MCF 10A (cell line): ENCODE data around the gene GOLGA8A. TPM values are rescaled to one million over a fixed set of nuclear protein-coding genes. Genes with fewer than 3 reads are reported as not detected.
"Not testable (repeated sequence)": the region's sequence is repeated elsewhere in the genome, so short reads cannot be mapped to it uniquely, and the experiment has no call there.

Experiments used
- BruUV-seq: library from RNA; stranded (reverse); fragments of 400-500 nt; replicated peaks from 2 replicates; lab custom pipeline; 2021; lab: Mats Ljungman, UMichigan
- CTCF ChIA-PET: fragments of 300-600 bp; sonication (Branson Sonifier 250); formaldehyde crosslinking; extraction: SDS; loops from one replicate; lab custom pipeline; 2021; ENCODE audit warnings: antibody characterized with exemption, inconsistent platforms; lab: Yijun Ruan, JAX
- POLR2A ChIA-PET: fragments of 300-600, 350-650 bp; sonication (Branson Sonifier 250); formaldehyde crosslinking; extraction: SDS; loops from one replicate; lab custom pipeline; 2020; ENCODE audit warnings: antibody characterized with exemption, inconsistent platforms; lab: Yijun Ruan, JAX
- DNase-seq: peaks from one replicate; pipeline ENCODE4 v3.0.0-alpha.2; 2018; ENCODE audit not compliant: unreplicated experiment
- H3K27ac Mint-ChIP-seq: one replicate; pipeline ENCODE4 v1.8.0; 2022; ENCODE audit warnings: mild to moderate bottlenecking, low read depth, mixed read lengths; ENCODE audit not compliant: unreplicated experiment
- H3K27me3 Mint-ChIP-seq: one replicate; pipeline ENCODE4 v1.8.0; 2022; ENCODE audit warnings: mixed read lengths; ENCODE audit not compliant: insufficient read depth, unreplicated experiment
- H3K36me3 Mint-ChIP-seq: one replicate; pipeline ENCODE4 v1.8.0; 2022; ENCODE audit warnings: mild to moderate bottlenecking, moderate library complexity, mixed read lengths; ENCODE audit not compliant: insufficient read depth, unreplicated experiment
- H3K4me1 Mint-ChIP-seq: one replicate; pipeline ENCODE4 v1.8.0; 2022; ENCODE audit warnings: mixed read lengths; ENCODE audit not compliant: insufficient read depth, unreplicated experiment
- H3K4me3 Mint-ChIP-seq: one replicate; pipeline ENCODE4 v1.8.0; 2022; ENCODE audit warnings: mild to moderate bottlenecking, moderate library complexity, mixed read lengths; ENCODE audit not compliant: unreplicated experiment
- H3K9me3 Mint-ChIP-seq: one replicate; pipeline ENCODE4 v1.8.0; 2022; ENCODE audit warnings: mixed read lengths; ENCODE audit not compliant: unreplicated experiment
- CTCF ChIP-seq: fragments of 200-600 bp; IDR thresholded peaks from one replicate; pipeline ENCODE4 v1.8.0; 2022; ENCODE audit warnings: antibody characterized with exemption, mild to moderate bottlenecking; ENCODE audit not compliant: unreplicated experiment
- intact Hi-C: fragments of 100-400 bp; cut with micrococcal nuclease; formaldehyde crosslinking; loops from 2 replicates; pipeline ENCODE4 v1.14.1; 2022
- total RNA-seq: library from RNA; stranded (reverse); gene quantifications from 2 replicates; pipeline ENCODE4 v1.2.3, GENCODE V29; 2022

Gene GOLGA8A
- total RNA-seq, 1 experiment from 2014 or later, result 173 TPM

DNA sequence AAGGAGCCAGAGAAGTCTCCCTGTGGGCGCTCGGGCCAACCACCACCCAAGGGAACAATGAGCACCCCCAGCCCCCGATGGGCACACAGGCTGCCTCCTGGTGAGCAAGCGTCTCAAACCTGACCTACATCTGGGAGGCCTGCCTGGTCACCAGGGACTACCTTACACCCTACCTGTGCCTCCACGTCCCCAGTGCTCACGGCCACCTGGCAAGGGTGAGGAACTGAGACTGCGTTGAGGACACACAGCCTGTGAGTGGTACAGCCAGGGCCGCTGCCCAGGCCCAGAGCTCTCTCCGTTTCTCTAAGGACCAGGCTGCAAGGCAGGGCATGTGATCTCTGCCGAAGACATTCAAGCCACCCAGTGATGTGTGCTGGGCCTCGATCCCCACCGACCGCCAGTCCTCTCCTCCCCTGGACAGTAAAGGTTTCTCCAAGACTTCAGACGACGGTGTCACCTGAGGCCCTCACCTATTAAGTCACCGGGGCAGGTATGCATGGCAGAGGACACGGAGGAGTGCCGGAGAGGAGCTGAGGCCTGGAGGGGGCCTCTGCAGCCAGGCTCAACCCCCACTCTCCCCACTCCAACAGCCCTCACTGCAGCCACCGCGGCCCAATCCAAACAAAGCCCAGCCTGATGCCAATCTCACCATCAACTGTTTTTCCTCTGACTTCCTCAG is 2.8 kb downstream of the GOLGA8A start:
- Mint-ChIP-seq H3K36me3 (peaks cover 20% of the 10 kb centered on the region), H3K27me3 (no peaks in the 10 kb centered on the region), H3K4me3 (peak overlapping the region; percentile 77), H3K9me3 (no peaks in the 10 kb centered on the region), H3K4me1 (peaks cover 17% of the 10 kb centered on the region), H3K27ac (peak overlapping the region; percentile 66)
- intact Hi-C loops, result no loop called here
- BruUV-seq, result TSS peak; percentile 12
- ChIA-PET CTCF (interaction anchor here (1.4 kb wide), 1 partner anchor 153 kb away, joined by 4 read pairs; no protein-coding TSS in a partner anchor), POLR2A (interaction anchor here (1.0 to 1.2 kb wide), 2 partner anchors 47 to 95 kb away, joined by 3 to 7 read pairs; no protein-coding TSS in a partner anchor)
- TF ChIP-seq CTCF, result no peak
- DNase-seq, result no peak

GRCh38 chr15:34433956-34434626 is 3.5 kb downstream of the GOLGA8A start:
- H3K9me3 Mint-ChIP-seq, H3K4me3 Mint-ChIP-seq, intact Hi-C loops, H3K27me3 Mint-ChIP-seq, CTCF ChIA-PET, BruUV-seq, POLR2A ChIA-PET, DNase-seq: not testable (repeated sequence)
- H3K36me3 Mint-ChIP-seq, result peaks cover 20% of the 10 kb centered on the region
- peaks cover 17% of the 10 kb centered on the region for H3K4me1 Mint-ChIP-seq
- H3K27ac Mint-ChIP-seq, result peak overlapping the region; percentile 69

GRCh38 chr15:34430642-34431041 is 7.0 kb downstream of the GOLGA8A start:
- POLR2A ChIA-PET, result interaction anchor here (0.6 kb wide), 1 partner anchor 159 kb away, joined by 3 read pairs; no protein-coding TSS in a partner anchor
- CTCF ChIA-PET, H3K9me3 Mint-ChIP-seq, intact Hi-C loops, H3K27me3 Mint-ChIP-seq, H3K4me3 Mint-ChIP-seq, BruUV-seq, H3K27ac Mint-ChIP-seq, DNase-seq: not testable (repeated sequence)
- Mint-ChIP-seq H3K36me3 (peaks cover 20% of the 10 kb centered on the region), H3K4me1 (peaks cover 12% of the 10 kb centered on the region)

DNA sequence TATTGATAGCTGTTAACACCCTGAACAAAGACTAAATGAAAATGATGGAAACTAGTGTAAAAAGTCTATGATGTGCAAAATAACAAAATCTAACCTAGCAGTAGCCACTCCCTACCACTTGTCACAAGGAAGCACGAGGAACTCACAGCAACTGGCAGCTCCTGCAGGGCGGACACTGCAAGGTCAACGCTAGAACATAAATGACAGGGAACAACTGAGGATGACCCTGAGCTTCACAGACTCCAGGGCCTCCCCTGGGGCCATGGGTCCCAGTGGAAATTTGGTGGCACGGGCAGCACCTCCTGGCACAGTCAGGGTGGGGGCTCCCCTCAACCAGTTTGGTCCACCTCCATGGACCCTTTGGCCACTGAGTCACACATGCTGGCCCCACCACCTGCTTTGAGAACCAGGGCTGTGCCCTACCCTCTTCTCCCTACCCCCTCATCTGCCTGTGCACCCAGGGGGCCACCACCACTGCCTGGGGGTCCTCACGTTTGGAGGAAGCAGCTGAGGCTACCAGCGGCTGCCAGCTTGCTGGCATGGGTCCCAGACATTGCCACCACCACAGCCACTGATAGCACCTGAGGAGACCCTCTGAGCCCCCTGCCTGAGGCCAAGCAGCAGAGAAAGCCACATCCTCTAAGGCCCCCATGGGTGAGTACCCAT is 14.1 kb downstream of the GOLGA8A start:
- H3K27me3 Mint-ChIP-seq, H3K9me3 Mint-ChIP-seq, H3K4me1 Mint-ChIP-seq, CTCF ChIA-PET, intact Hi-C loops, BruUV-seq, H3K27ac Mint-ChIP-seq, DNase-seq, H3K4me3 Mint-ChIP-seq, H3K36me3 Mint-ChIP-seq, POLR2A ChIA-PET: not testable (repeated sequence)

DNA sequence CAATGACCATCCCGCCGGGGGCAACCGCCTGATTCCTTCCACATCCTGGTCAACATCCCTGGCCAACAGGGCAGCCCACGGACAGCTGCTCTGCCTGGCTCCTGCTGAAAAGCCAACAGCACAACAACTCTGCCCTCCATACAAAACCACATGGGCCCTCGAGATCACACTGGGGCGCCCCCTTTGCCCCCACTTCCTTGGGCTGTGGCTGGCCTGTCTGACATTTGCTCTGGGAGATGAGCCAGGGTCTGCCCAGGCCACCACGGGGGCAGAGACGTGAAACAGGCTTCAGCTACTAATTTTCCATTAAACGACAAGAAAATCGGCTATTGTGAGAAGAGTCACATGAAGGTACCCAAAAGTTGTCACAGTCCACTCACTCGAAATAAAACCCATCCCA is 16.7 kb downstream of the GOLGA8A start:
- H3K4me3 Mint-ChIP-seq, BruUV-seq, H3K36me3 Mint-ChIP-seq, DNase-seq, intact Hi-C loops, H3K27me3 Mint-ChIP-seq, H3K27ac Mint-ChIP-seq, H3K4me1 Mint-ChIP-seq, H3K9me3 Mint-ChIP-seq, POLR2A ChIA-PET, CTCF ChIA-PET: not testable (repeated sequence)

DNA sequence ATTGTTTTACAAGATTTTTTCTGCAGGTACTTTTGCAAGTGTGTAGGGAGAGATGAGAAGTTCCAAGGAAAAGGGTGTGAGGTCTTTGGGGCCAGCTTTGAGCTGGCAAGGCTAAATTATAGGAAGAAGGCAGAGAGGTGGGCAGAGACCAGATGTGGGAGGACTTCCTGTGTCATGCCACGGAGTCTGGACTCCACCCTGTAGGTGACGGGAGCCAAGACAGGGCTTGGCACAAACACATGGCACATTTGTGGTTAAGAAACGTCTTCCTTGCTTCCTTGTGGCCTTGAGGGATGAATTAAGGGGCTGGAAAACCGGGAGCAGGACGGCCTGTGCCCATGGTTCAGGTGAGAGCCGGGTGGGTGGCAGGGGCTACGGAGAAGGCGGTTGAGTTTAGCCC is 19.2 kb downstream of the GOLGA8A start:
- DNase-seq, result peak; percentile 24
- H3K4me3 Mint-ChIP-seq, CTCF ChIA-PET, H3K27me3 Mint-ChIP-seq, BruUV-seq, intact Hi-C loops, H3K36me3 Mint-ChIP-seq, POLR2A ChIA-PET, H3K4me1 Mint-ChIP-seq, H3K9me3 Mint-ChIP-seq: not testable (repeated sequence)
- H3K27ac Mint-ChIP-seq, result peak overlapping the region; percentile 20

DNA sequence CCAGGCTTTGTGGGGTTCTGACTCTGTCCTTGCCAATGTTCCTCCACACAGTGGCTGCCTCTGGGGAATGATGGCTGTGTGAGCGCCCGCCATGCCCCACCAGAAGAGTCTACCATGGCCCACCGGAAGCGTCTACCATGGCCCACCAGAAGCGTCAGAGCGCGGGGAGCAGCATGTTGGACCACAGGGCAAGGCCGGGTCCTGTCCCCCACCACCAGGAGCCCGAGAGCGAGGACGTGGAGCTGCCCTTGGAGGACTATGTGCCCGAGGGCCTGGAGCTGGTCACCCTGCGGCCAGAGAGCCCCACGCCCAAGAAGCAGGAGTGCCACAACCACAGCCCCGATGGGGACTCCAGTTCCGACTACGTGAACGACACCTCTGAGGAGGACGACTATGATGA is 28.1 kb downstream of the GOLGA8A start:
- H3K27ac Mint-ChIP-seq, H3K36me3 Mint-ChIP-seq, H3K4me1 Mint-ChIP-seq, H3K4me3 Mint-ChIP-seq, intact Hi-C loops, H3K9me3 Mint-ChIP-seq, CTCF ChIA-PET, H3K27me3 Mint-ChIP-seq, POLR2A ChIA-PET, BruUV-seq, DNase-seq: not testable (repeated sequence)

GRCh38 chr15:34408973-34409372 is 28.6 kb downstream of the GOLGA8A start:
- CTCF ChIA-PET, BruUV-seq, H3K4me3 Mint-ChIP-seq, H3K27me3 Mint-ChIP-seq, intact Hi-C loops, H3K4me1 Mint-ChIP-seq, H3K36me3 Mint-ChIP-seq, H3K9me3 Mint-ChIP-seq, H3K27ac Mint-ChIP-seq, DNase-seq, POLR2A ChIA-PET: not testable (repeated sequence)
